Measurements from ENCODE around the gene PARD6B.
"Not testable (repeated sequence)": the region's sequence is repeated elsewhere in the genome, so short reads cannot be mapped to it uniquely, and the experiment has no call there.

GRCh38 chr20:50766955-50767809 is 35.8 kb downstream of the PARD6B start:
- TF ChIP-seq CTCF (conservative IDR thresholded peaks at IDR 0.05; ENCODE audit: low read length); EZH2phosphoT487 (IDR thresholded peaks at IDR 0.05; ENCODE audit: borderline replicate concordance, low read depth, low read length): not testable (repeated sequence)
